ENCODE results near the gene COG5. TPM values are rescaled to one million over a fixed set of nuclear protein-coding genes. Genes with fewer than 3 reads are reported as not detected.

The COG5 gene
- polyA plus RNA-seq, 1 of the 3 experiments (the other 2 are of a cell fraction): 21.2 TPM

- Histone ChIP-seq H2AFZ (ENCODE audit: low read depth) (no peak overlapping the region), H3K4me2 (no peak overlapping the region), H3K9ac (no peak overlapping the region), H3F3A (replicated peaks; ENCODE audit: insufficient read depth) (peaks cover 46% of the 10 kb centered on the region), H4K20me1 (ENCODE audit: insufficient read depth) (no peaks in the 10 kb centered on the region), H3K4me3 (ENCODE audit: low read depth in 2 of 2, low read length in 1 of 2) (no peak overlapping the region), H3K27ac (ENCODE audit: low read depth in 2 of 2, low read length in 1 of 2) (no peak overlapping the region), H3K36me3 (replicated peaks in 1 of 2; ENCODE audit: control insufficient read depth in 1 of 2, insufficient read depth in 2 of 2, low read length in 1 of 2) (peaks cover 63 to 70% of the 10 kb centered on the region in 2 experiments), H3K27me3 (ENCODE audit: insufficient read depth) (no peaks in the 10 kb centered on the region), H3K79me2 (ENCODE audit: insufficient read depth) (peaks cover 5% of the 10 kb centered on the region; the same call in 1 of the 2 replicates), H3K9me2 (no peaks in the 10 kb centered on the region), H3K4me1 (ENCODE audit: control insufficient read depth in 1 of 2, insufficient read depth in 2 of 2, low read depth in 1 of 2, low read length in 1 of 2) (peaks cover 2 to 18% of the 10 kb centered on the region in 2 experiments; a peak in 3 of 4 replicates), H3K9me3 (no peaks in the 10 kb centered on the region)
- WGBS (ENCODE audit: low lambda C conversion rate): 94% methylated on average over 4 of the region's 4 CpGs
- ChIA-PET POLR2A (no interaction called here), CTCF (interaction anchor here (0.8 kb wide), 1 partner anchor 18 kb away, joined by 3 read pairs; the partner anchor contains the start of gene BCAP29)
- TF ChIP-seq MEF2A (IDR thresholded peaks at IDR 0.05; ENCODE audit: borderline replicate concordance, low read depth) (no peak), TEAD4 (IDR thresholded peaks at IDR 0.05; ENCODE audit: borderline replicate concordance, insufficient read depth) (no peak), ZBTB33 (IDR thresholded peaks at IDR 0.05; ENCODE audit: borderline replicate concordance, low read depth) (no peak), YY1 (IDR thresholded peaks at IDR 0.05; ENCODE audit: low read depth) (no peak), FOXM1 (IDR thresholded peaks at IDR 0.05; ENCODE audit: low read depth) (no peak), ELF1 (IDR thresholded peaks at IDR 0.05) (no peak), MXI1 (IDR thresholded peaks at IDR 0.05; ENCODE audit: low read depth, low read length) (no peak), EZH2phosphoT487 (IDR thresholded peaks at IDR 0.05; ENCODE audit: borderline replicate concordance, low read depth) (no peak), NRF1 (IDR thresholded peaks at IDR 0.05; ENCODE audit: low read depth, low read length) (no peak), IRF3 (IDR thresholded peaks at IDR 0.05; ENCODE audit: low read depth, low read length) (no peak), FOXJ3 (CRISPR knock-in tag; IDR thresholded peaks at IDR 0.05) (no peak)
- TF ChIP-seq, protein P1, sequence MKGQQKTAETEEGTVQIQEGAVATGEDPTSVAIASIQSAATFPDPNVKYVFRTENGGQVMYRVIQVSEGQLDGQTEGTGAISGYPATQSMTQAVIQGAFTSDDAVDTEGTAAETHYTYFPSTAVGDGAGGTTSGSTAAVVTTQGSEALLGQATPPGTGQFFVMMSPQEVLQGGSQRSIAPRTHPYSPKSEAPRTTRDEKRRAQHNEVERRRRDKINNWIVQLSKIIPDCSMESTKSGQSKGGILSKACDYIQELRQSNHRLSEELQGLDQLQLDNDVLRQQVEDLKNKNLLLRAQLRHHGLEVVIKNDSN (IDR thresholded peaks at IDR 0.05; ENCODE audit: borderline replicate concordance, low read depth): no peak
- TF ChIP-seq, protein P2, sequence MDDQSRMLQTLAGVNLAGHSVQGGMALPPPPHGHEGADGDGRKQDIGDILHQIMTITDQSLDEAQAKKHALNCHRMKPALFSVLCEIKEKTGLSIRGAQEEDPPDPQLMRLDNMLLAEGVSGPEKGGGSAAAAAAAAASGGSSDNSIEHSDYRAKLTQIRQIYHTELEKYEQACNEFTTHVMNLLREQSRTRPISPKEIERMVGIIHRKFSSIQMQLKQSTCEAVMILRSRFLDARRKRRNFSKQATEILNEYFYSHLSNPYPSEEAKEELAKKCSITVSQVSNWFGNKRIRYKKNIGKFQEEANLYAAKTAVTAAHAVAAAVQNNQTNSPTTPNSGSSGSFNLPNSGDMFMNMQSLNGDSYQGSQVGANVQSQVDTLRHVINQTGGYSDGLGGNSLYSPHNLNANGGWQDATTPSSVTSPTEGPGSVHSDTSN (IDR thresholded peaks at IDR 0.05): no peak
- no peak for DNase-seq
Measured at GRCh38 chr7:107597953-107598352, 34.2 kb upstream of the COG5 start.

GRCh38 chr7:107597582-107597916, 33.8 kb upstream of the COG5 start:
- no peak for TF ChIP-seq TCF12 (IDR thresholded peaks at IDR 0.05)
- Histone ChIP-seq H3K4me3 (ENCODE audit: low read depth in 2 of 2, low read length in 1 of 2) (no peak overlapping the region), H3K79me2 (ENCODE audit: insufficient read depth) (peaks cover 5% of the 10 kb centered on the region; the same call in 1 of the 2 replicates), H3K4me1 (ENCODE audit: control insufficient read depth in 1 of 2, insufficient read depth in 2 of 2, low read depth in 1 of 2, low read length in 1 of 2) (peaks cover 2 to 20% of the 10 kb centered on the region in 2 experiments; a peak in 3 of 4 replicates), H3K36me3 (replicated peaks in 1 of 2; ENCODE audit: control insufficient read depth in 1 of 2, insufficient read depth in 2 of 2, low read length in 1 of 2) (peaks cover 61 to 67% of the 10 kb centered on the region in 2 experiments), H3K27me3 (ENCODE audit: insufficient read depth) (no peaks in the 10 kb centered on the region), H3K9ac (no peak overlapping the region), H3K9me3 (no peaks in the 10 kb centered on the region), H4K20me1 (ENCODE audit: insufficient read depth) (no peaks in the 10 kb centered on the region), H3K27ac (ENCODE audit: low read depth in 2 of 2, low read length in 1 of 2) (no peak overlapping the region), H2AFZ (ENCODE audit: low read depth) (no peak overlapping the region), H3K4me2 (no peak overlapping the region), H3K9me2 (no peaks in the 10 kb centered on the region), H3F3A (replicated peaks; ENCODE audit: insufficient read depth) (peaks cover 51% of the 10 kb centered on the region)
- ChIA-PET POLR2A (no interaction called here), CTCF (no interaction called here)
- WGBS (ENCODE audit: low lambda C conversion rate): 88% methylated on average over 1 of the region's 1 CpG
- DNase-seq: no peak

Measured in SK-N-SH (cell line).